GM18868 (cell line): ENCODE results near the gene HJURP.

Experiments used
- ATAC-seq: cut with Tn5 transposase; IDR thresholded peaks from one replicate; pipeline ENCODE4 v1.9.1; 2021; ENCODE audit warnings: mild to moderate bottlenecking, moderate library complexity; ENCODE audit not compliant: unreplicated experiment

The HJURP gene

GRCh38 chr2:233815861-233816260 lies 38.5 kb downstream of the HJURP start:
- ATAC-seq, result no peak

- ATAC-seq, result no peak
Observed at GRCh38 chr2:233814056-233814835, 40.1 kb downstream of the HJURP start.

- ATAC-seq, result no peak
Observed at GRCh38 chr2:233813236-233814055, 40.9 kb downstream of the HJURP start.

GRCh38 chr2:233811732-233812131 lies 42.6 kb downstream of the HJURP start:
- no peak for ATAC-seq

GRCh38 chr2:233811087-233811486 lies 43.2 kb downstream of the HJURP start:
- no peak for ATAC-seq

GRCh38 chr2:233810385-233810784 lies 44.0 kb downstream of the HJURP start:
- no peak for ATAC-seq

GRCh38 chr2:233807966-233808935 lies 46.1 kb downstream of the HJURP start:
- ATAC-seq, result no peak

- no peak for ATAC-seq
Observed at GRCh38 chr2:233807215-233807865, 47.0 kb downstream of the HJURP start.

GRCh38 chr2:233803994-233804393 lies 50.3 kb downstream of the HJURP start:
- ATAC-seq, result no peak

- ATAC-seq, result no peak
Observed at GRCh38 chr2:233803292-233803911, 50.9 kb downstream of the HJURP start.

- ATAC-seq, result no peak
Observed at GRCh38 chr2:233802132-233802815, 52.1 kb downstream of the HJURP start.

GRCh38 chr2:233801357-233802131 lies 52.8 kb downstream of the HJURP start:
- ATAC-seq, result peak; percentile 67

GRCh38 chr2:233800208-233800607 lies 54.1 kb downstream of the HJURP start:
- no peak for ATAC-seq

- no peak for ATAC-seq
Observed at GRCh38 chr2:233799716-233800115, 54.6 kb downstream of the HJURP start.

- no peak for ATAC-seq
Observed at GRCh38 chr2:233799087-233799665, 55.2 kb downstream of the HJURP start.

- ATAC-seq, result no peak
Observed at GRCh38 chr2:233798335-233799086, 55.8 kb downstream of the HJURP start.

- no peak for ATAC-seq
Observed at GRCh38 chr2:233796254-233796653, 58.1 kb downstream of the HJURP start.
